H1 (cell line): ENCODE results near the gene RGL1. TPM values are rescaled to one million over a fixed set of nuclear protein-coding genes. Genes with fewer than 3 reads are reported as not detected.

ENCODE experiments used
- CTCF ChIA-PET: fragments of 300-600 bp; sonication (Branson Sonifier 250); formaldehyde crosslinking; loops from one replicate; lab custom pipeline; 2021; ENCODE audit not compliant: partially characterized antibody; lab: Charles Lee
- POLR2A ChIA-PET: fragments of 300-600 bp; sonication (Branson Sonifier 250); formaldehyde crosslinking; loops from one replicate; lab custom pipeline; 2021; ENCODE audit warnings: inconsistent platforms; ENCODE audit not compliant: partially characterized antibody; lab: Charles Lee
- DNase-seq, 2 experiments: peaks; one replicate each; pipeline versions ENCODE4 v3.0.0 to v3.0.0-alpha.2; 2010 to 2022; ENCODE audit warnings: low spot score in 2 of 2, low read depth in 1 of 2, mixed read lengths in 1 of 2
- FAIRE-seq: peaks from 2 replicates; lab custom pipeline; 2011; peaks lifted over from hg19 to GRCh38; lab: Jason Lieb, UNC
- H2AFZ ChIP-seq: 2 replicates; pipeline ENCODE4 v1.8.1; 2012; ENCODE audit warnings: low read length, inconsistent platforms
- H2AK5ac ChIP-seq: 2 replicates; pipeline ENCODE4 v1.6.1; 2013; ENCODE audit warnings: low read depth, low read length
- H2BK120ac ChIP-seq: replicated peaks from 2 replicates; pipeline ENCODE3; 2013; ENCODE audit warnings: low read depth, low read length, inconsistent platforms
- H2BK12ac ChIP-seq: 2 replicates; pipeline ENCODE4 v1.6.1; 2013; ENCODE audit warnings: low read depth, low read length
- H2BK15ac ChIP-seq: 2 replicates; pipeline ENCODE4 v1.6.1; 2013; ENCODE audit warnings: low read length
- H2BK20ac ChIP-seq: 2 replicates; pipeline ENCODE4 v1.6.1; 2013; ENCODE audit warnings: low read length
- H2BK5ac ChIP-seq: 2 replicates; pipeline ENCODE4 v1.6.1; 2013; ENCODE audit warnings: low read depth, low read length
- H3K14ac ChIP-seq: 2 replicates; pipeline ENCODE4 v1.6.1; 2013; ENCODE audit warnings: inconsistent platforms; ENCODE audit not compliant: insufficient read length
- H3K18ac ChIP-seq: 2 replicates; pipeline ENCODE4 v1.6.1; 2013; ENCODE audit warnings: low read length; ENCODE audit errors: extremely low read depth
- H3K23ac ChIP-seq: 2 replicates; pipeline ENCODE4 v1.6.1; 2013; ENCODE audit warnings: inconsistent platforms; ENCODE audit not compliant: insufficient read length
- H3K23me2 ChIP-seq: 2 replicates; pipeline ENCODE4 v1.6.1; 2013; ENCODE audit warnings: low read depth, low read length
- H3K27ac ChIP-seq: 2 replicates; pipeline ENCODE4 v1.6.1; 2011; ENCODE audit warnings: low read depth, low read length, inconsistent platforms
- H3K27me3 ChIP-seq, 4 experiments: replicated peaks in 1 of 4; 1 replicate in 1 of 4; 2 replicates in 3 of 4; pipeline versions ENCODE4 v1.6.1 to v1.8.1; 2011 to 2013; ENCODE audit warnings: low read length in 3 of 4, mild to moderate bottlenecking in 3 of 4, inconsistent platforms in 2 of 4, mixed read lengths in 2 of 4, moderate library complexity in 1 of 4; ENCODE audit not compliant: control insufficient read depth in 3 of 4, insufficient read depth in 3 of 4; ENCODE audit errors: extremely low read depth in 1 of 4
- H3K36me3 ChIP-seq, 4 experiments: 2 replicates each; pipeline versions ENCODE4 v1.6.1 to v1.8.1; 2011 to 2013; ENCODE audit warnings: mild to moderate bottlenecking in 4 of 4, low read length in 3 of 4, moderate library complexity in 2 of 4, control low read depth in 1 of 4, inconsistent platforms in 1 of 4; ENCODE audit not compliant: insufficient read depth in 4 of 4, control insufficient read depth in 2 of 4
- H3K4ac ChIP-seq: replicated peaks from 2 replicates; pipeline ENCODE3; 2013; ENCODE audit warnings: low read length, low read depth, mixed read lengths, inconsistent platforms; ENCODE audit not compliant: insufficient read length
- H3K4me1 ChIP-seq, 4 experiments: replicated peaks in 1 of 4; 1 replicate in 1 of 4; 2 replicates in 3 of 4; pipeline versions ENCODE4 v1.6.1 to v1.8.1; 2011 to 2013; ENCODE audit warnings: low read length in 3 of 4, inconsistent platforms in 2 of 4, mixed read lengths in 1 of 4; ENCODE audit not compliant: insufficient read depth in 4 of 4, control insufficient read depth in 3 of 4
- H3K4me2 ChIP-seq, 2 experiments: 2 replicates each; pipeline versions ENCODE4 v1.6.1 to v1.8.1; 2011 to 2013; ENCODE audit warnings: low read depth in 2 of 2, low read length in 2 of 2, control low read depth in 1 of 2, inconsistent platforms in 1 of 2, mild to moderate bottlenecking in 1 of 2; ENCODE audit not compliant: insufficient read depth in 1 of 2
- H3K4me3 ChIP-seq, 4 experiments: fragments of 200-600, 300-600 bp in 1 of 4; sonication (generic), shearing (Covaris generic), sonication (Bioruptor Twin) in 1 of 4; 2 replicates each; pipeline versions ENCODE4 v1.5.1 to v1.8.1; 2011 to 2016; ENCODE audit warnings: low read length in 4 of 4, low read depth in 3 of 4, control low read depth in 2 of 4, inconsistent platforms in 2 of 4, mild to moderate bottlenecking in 2 of 4, mixed read lengths in 1 of 4, moderate library complexity in 1 of 4; ENCODE audit not compliant: insufficient read depth in 2 of 4; ENCODE audit errors: extremely low read depth in 1 of 4
- H3K56ac ChIP-seq: replicated peaks from 2 replicates; pipeline ENCODE3; 2013; ENCODE audit warnings: low read depth, mild to moderate bottlenecking, mixed read lengths, low read length, inconsistent platforms; ENCODE audit not compliant: insufficient read length
- H3K79me1 ChIP-seq: 2 replicates; pipeline ENCODE4 v1.6.1; 2013; ENCODE audit warnings: low read depth, low read length, control low read depth
- H3K79me2 ChIP-seq, 2 experiments: 2 replicates each; pipeline versions ENCODE4 v1.6.1 to v1.8.1; 2012 to 2013; ENCODE audit warnings: low read length in 2 of 2, mild to moderate bottlenecking in 2 of 2, inconsistent platforms in 1 of 2; ENCODE audit not compliant: insufficient read depth in 2 of 2, control insufficient read depth in 1 of 2
- H3K9ac ChIP-seq, 4 experiments: replicated peaks in 1 of 4; 1 replicate in 1 of 4; 2 replicates in 3 of 4; pipeline versions ENCODE4 v1.6.1 to v1.8.1; 2011 to 2013; ENCODE audit warnings: low read depth in 3 of 4, low read length in 3 of 4, control low read depth in 2 of 4, mild to moderate bottlenecking in 2 of 4, moderate library complexity in 2 of 4, inconsistent platforms in 1 of 4; ENCODE audit errors: extremely low read depth in 1 of 4
- H3K9me3 ChIP-seq, 2 experiments: 2 replicates each; pipeline versions ENCODE4 v1.6.1 to v1.8.1; 2012 to 2013; ENCODE audit warnings: mild to moderate bottlenecking in 2 of 2, moderate library complexity in 2 of 2, control low read depth in 1 of 2, inconsistent platforms in 1 of 2, low read depth in 1 of 2, low read length in 1 of 2, mixed read lengths in 1 of 2; ENCODE audit not compliant: insufficient read depth in 2 of 2
- H4K20me1 ChIP-seq, 2 experiments: replicated peaks in 1 of 2; 2 replicates each; pipeline versions ENCODE3 to v1.8.1; 2011 to 2013; ENCODE audit warnings: inconsistent platforms in 2 of 2, low read length in 2 of 2, mild to moderate bottlenecking in 1 of 2; ENCODE audit not compliant: insufficient read depth in 2 of 2, control insufficient read depth in 1 of 2
- H4K5ac ChIP-seq: 2 replicates; pipeline ENCODE4 v1.6.1; 2013; ENCODE audit warnings: low read length, low read depth, mixed read lengths, inconsistent platforms; ENCODE audit not compliant: insufficient read length
- H4K8ac ChIP-seq: 2 replicates; pipeline ENCODE4 v1.8.0; 2013; ENCODE audit warnings: mild to moderate bottlenecking, moderate library complexity, low read length, inconsistent platforms; ENCODE audit not compliant: insufficient read depth; ENCODE audit errors: extremely low read depth
- H4K91ac ChIP-seq: replicated peaks from 2 replicates; pipeline ENCODE3; 2013; ENCODE audit warnings: low read length, mixed read lengths, inconsistent platforms; ENCODE audit not compliant: insufficient read length
- ATF2 ChIP-seq: IDR thresholded peaks from 2 replicates; pipeline ENCODE4 v1.6.1; 2012; ENCODE audit warnings: low read length, inconsistent platforms
- BRCA1 ChIP-seq: IDR thresholded peaks from 2 replicates; pipeline ENCODE4 v1.6.1; 2012; ENCODE audit warnings: low read depth, low read length, improper control_type of control experiment
- CREB1 ChIP-seq: IDR thresholded peaks from 2 replicates; pipeline ENCODE4 v1.6.1; 2012; ENCODE audit warnings: inconsistent platforms
- HDAC6 ChIP-seq: IDR thresholded peaks from one replicate; pipeline ENCODE4 v1.7.1; 2012; ENCODE audit warnings: low read depth, mild to moderate bottlenecking, inconsistent platforms, low read length, moderate library complexity
- JUN ChIP-seq: IDR thresholded peaks from 2 replicates; pipeline ENCODE4 v1.6.1; 2011; ENCODE audit warnings: low read depth, mild to moderate bottlenecking, improper control_type of control experiment, low read length
- MAX ChIP-seq: IDR thresholded peaks from 2 replicates; pipeline ENCODE4 v1.6.1; 2012; ENCODE audit warnings: inconsistent platforms
- POLR2AphosphoS5 ChIP-seq: IDR thresholded peaks from 2 replicates; pipeline ENCODE4 v1.6.1; 2011; ENCODE audit warnings: low read depth, low read length
- RBBP5 ChIP-seq: IDR thresholded peaks from 2 replicates; pipeline ENCODE4 v1.7.1; 2012; ENCODE audit warnings: low read depth, mild to moderate bottlenecking, inconsistent platforms, low read length, moderate library complexity, borderline replicate concordance
- RFX5 ChIP-seq: IDR thresholded peaks from 2 replicates; pipeline ENCODE4 v1.6.1; 2011; ENCODE audit warnings: low read depth, low read length, improper control_type of control experiment, borderline replicate concordance
- SIX5 ChIP-seq: IDR thresholded peaks from 2 replicates; pipeline ENCODE4 v1.6.1; 2011; ENCODE audit warnings: mild to moderate bottlenecking, low read depth, low read length
- TCF12 ChIP-seq: IDR thresholded peaks from 2 replicates; pipeline ENCODE4 v1.6.1; 2011; ENCODE audit warnings: low read depth, mild to moderate bottlenecking, low read length
- TEAD4 ChIP-seq: IDR thresholded peaks from 2 replicates; pipeline ENCODE4 v1.6.1; 2012; ENCODE audit warnings: low read depth, low read length, inconsistent platforms, mixed read lengths
- WGBS, 2 experiments: shearing (Covaris generic) in 1 of 2; methylation state at CpG; one replicate each; pipeline versions ENCODE4 v1.1.6 to v1.1.7; 2013 to 2015; ENCODE audit warnings: low lambda C conversion rate in 2 of 2, mixed read lengths in 2 of 2, inconsistent platforms in 1 of 2, low coverage in 1 of 2, missing lambda C conversion rate in 1 of 2; ENCODE audit not compliant: insufficient replicate concordance in 2 of 2, insufficient coverage in 1 of 2, insufficient read length in 1 of 2; ENCODE audit errors: extremely low coverage in 1 of 2, missing lambda C conversion rate in 1 of 2; 5-methylcytosine and 5-hydroxymethylcytosine counted together
- polyA plus RNA-seq, 7 experiments: library from polyadenylated mRNA; depleted of rRNA in 3 of 7; stranded (reverse) in 5 of 7; unstranded in 2 of 7; fragments of >200 nt in 5 of 7; fragments of 200-250 nt in 2 of 7; gene quantifications; 1 replicate in 5 of 7; 2 replicates in 1 of 7; 4 replicates in 1 of 7; pipeline versions ENCODE4 v1.2.1 to v1.2.3, GENCODE V29; 2011 to 2013; ENCODE audit warnings: missing spikeins in 2 of 7, mixed read lengths in 2 of 7
- total RNA-seq: library from RNA; stranded (reverse); fragmentation: NEBNext Ultra II Directional; extraction: Animal tissue kit (Norgen Biotek cat#: 25700); gene quantifications from 2 replicates; pipeline ENCODE4 v1.2.1, GENCODE V29; 2021

Gene RGL1
- total and polyA plus RNA-seq, 2 of the 8 experiments (the other 6 are each of a cell fraction or from before 2014, with no cell fraction given) = 0.98 to 2.4 TPM

GRCh38 chr1:183869230-183869629, 64.3 kb downstream of the RGL1 start:
- H3K18ac ChIP-seq = no peak overlapping the region
- H3K27ac ChIP-seq = no peak overlapping the region
- no peak overlapping the region for H3K9ac ChIP-seq
- no peak overlapping the region for H3K14ac ChIP-seq
- no peak overlapping the region for H3K23ac ChIP-seq
- H3K4me3 ChIP-seq = no peak overlapping the region
- H2AK5ac ChIP-seq = no peak overlapping the region
- H3K4ac ChIP-seq = no peak overlapping the region
- FAIRE-seq (no peak), DNase-seq (no peak)
- no peaks in the 10 kb centered on the region for H3K36me3 ChIP-seq
- no peak overlapping the region for H3K56ac ChIP-seq
- H2BK5ac ChIP-seq = no peak overlapping the region
- no peak overlapping the region for H4K91ac ChIP-seq
- no peaks in the 10 kb centered on the region for H3K9me3 ChIP-seq
- no peak overlapping the region for H2BK20ac ChIP-seq
- H3K4me1 ChIP-seq = peaks cover 1 to 7% (median 6%) of the 10 kb centered on the region in 4 experiments; a peak in 4 of 7 replicates
- no peaks in the 10 kb centered on the region for H3K27me3 ChIP-seq
- no peaks in the 10 kb centered on the region for H4K20me1 ChIP-seq
- no peak overlapping the region for H2BK15ac ChIP-seq
- ChIA-PET CTCF (interaction anchor here (1.1 to 1.3 kb wide), 3 partner anchors 8 to 184 kb away, joined by 3 to 5 read pairs (median 4); no protein-coding TSS in a partner anchor), POLR2A (no interaction called here)
- no peaks in the 10 kb centered on the region for H3K79me2 ChIP-seq
- H4K5ac ChIP-seq = no peak overlapping the region
- no peak overlapping the region for H2BK120ac ChIP-seq
- H2BK12ac ChIP-seq = no peak overlapping the region
- WGBS, 2 experiments = 87% methylated on average over 3 of the region's 3 CpGs; no CpG with 5 or more reads in 1 of the 2 experiments
- no peaks in the 10 kb centered on the region for H3K23me2 ChIP-seq
- no peak overlapping the region for H3K4me2 ChIP-seq
- no peaks in the 10 kb centered on the region for H3K79me1 ChIP-seq
- H2AFZ ChIP-seq = no peak overlapping the region
- no peak overlapping the region for H4K8ac ChIP-seq
- TF ChIP-seq RFX5 = no peak
- TF ChIP-seq TCF12 = no peak
- no peak for TF ChIP-seq SIX5
- TF ChIP-seq ATF2 = no peak
- TF ChIP-seq MAX = no peak
- TF ChIP-seq TEAD4 = no peak
- no peak for TF ChIP-seq HDAC6
- TF ChIP-seq BRCA1 = no peak
- no peak for TF ChIP-seq JUN
- no peak for TF ChIP-seq POLR2AphosphoS5
- TF ChIP-seq CREB1 = no peak
- TF ChIP-seq RBBP5 = no peak
